ENCODE measurements around the gene UTP25.

DNA sequence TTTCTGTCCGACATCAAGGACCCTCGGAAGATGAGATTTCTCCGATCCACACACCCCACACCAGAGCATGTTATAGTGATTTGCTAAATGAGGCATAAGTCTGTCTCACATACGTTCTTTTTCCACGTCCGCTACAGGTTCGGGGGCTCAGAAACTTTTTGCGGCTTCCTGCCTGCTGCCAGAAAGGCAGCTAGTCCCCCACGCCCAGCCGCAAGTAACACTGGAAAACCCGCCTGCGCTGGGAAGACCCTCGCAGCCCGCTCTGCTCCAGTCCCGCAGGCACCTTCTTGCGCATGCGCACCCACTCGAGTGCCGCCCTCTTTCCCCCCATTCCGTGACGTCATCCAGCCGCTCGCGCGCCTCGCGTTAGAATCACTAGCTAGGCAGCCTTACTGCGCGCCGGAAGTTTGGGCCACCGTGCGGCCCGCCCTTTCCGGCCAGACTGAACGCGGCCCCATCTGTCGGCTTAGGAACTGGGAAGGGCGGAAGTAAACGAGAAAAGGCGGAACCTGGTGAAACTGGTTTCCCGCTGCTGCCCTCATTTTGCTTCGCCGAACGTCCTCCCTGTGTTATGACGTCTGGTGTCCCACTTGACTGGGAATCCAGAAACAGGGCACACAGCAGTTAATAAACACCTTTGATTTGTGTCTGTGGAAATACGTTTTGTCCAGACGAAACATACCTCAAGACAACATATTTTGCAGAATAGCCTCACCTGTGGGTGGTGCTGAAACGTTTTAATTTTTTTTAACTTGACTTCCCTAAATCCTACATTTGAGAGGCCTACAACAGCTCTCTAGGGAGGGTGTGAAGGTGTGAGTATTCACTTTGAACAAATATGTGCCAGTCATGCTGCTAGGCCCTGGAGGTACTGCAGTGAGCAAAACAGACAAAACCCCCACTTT is 43.3 kb upstream of the UTP25 start, which contains the start of gene C1orf74:
- TF ChIP-seq, protein P1, sequence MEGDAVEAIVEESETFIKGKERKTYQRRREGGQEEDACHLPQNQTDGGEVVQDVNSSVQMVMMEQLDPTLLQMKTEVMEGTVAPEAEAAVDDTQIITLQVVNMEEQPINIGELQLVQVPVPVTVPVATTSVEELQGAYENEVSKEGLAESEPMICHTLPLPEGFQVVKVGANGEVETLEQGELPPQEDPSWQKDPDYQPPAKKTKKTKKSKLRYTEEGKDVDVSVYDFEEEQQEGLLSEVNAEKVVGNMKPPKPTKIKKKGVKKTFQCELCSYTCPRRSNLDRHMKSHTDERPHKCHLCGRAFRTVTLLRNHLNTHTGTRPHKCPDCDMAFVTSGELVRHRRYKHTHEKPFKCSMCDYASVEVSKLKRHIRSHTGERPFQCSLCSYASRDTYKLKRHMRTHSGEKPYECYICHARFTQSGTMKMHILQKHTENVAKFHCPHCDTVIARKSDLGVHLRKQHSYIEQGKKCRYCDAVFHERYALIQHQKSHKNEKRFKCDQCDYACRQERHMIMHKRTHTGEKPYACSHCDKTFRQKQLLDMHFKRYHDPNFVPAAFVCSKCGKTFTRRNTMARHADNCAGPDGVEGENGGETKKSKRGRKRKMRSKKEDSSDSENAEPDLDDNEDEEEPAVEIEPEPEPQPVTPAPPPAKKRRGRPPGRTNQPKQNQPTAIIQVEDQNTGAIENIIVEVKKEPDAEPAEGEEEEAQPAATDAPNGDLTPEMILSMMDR (IDR thresholded peaks at IDR 0.05), result peak in 1 of 7 experiments; percentile 11
- no peak for TF ChIP-seq EP300 (IDR thresholded peaks at IDR 0.05)

All from stomach (tissue), 4 donors.